ENCODE data around the gene RYR3. TPM values are rescaled to one million over a fixed set of nuclear protein-coding genes. Genes with fewer than 3 reads are reported as not detected.

The RYR3 gene
- total RNA-seq, 2 donors from 2014 or later = 9.9 to 40.1 TPM

DNA sequence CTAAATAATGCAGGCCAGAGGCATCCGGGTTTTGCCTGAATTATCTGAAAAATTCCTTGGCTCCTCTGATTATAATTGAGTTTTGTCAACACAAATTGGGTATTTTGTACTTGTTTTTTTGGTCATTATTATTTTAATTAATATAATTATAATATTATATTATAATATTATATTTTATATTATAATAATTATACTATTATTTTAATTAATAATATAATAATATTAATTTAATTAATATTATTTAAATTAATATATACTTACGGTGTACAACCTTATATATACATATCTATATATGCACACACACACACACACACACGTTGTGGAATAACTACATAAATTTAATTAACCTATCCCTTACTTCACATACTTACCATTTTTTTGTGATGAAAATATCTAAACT, 73.5 kb downstream of the RYR3 start:
- no peak for DNase-seq (ENCODE audit: low spot score)
- H3K9me3 ChIP-seq = no peaks in the 10 kb centered on the region
- TF ChIP-seq, protein P1, sequence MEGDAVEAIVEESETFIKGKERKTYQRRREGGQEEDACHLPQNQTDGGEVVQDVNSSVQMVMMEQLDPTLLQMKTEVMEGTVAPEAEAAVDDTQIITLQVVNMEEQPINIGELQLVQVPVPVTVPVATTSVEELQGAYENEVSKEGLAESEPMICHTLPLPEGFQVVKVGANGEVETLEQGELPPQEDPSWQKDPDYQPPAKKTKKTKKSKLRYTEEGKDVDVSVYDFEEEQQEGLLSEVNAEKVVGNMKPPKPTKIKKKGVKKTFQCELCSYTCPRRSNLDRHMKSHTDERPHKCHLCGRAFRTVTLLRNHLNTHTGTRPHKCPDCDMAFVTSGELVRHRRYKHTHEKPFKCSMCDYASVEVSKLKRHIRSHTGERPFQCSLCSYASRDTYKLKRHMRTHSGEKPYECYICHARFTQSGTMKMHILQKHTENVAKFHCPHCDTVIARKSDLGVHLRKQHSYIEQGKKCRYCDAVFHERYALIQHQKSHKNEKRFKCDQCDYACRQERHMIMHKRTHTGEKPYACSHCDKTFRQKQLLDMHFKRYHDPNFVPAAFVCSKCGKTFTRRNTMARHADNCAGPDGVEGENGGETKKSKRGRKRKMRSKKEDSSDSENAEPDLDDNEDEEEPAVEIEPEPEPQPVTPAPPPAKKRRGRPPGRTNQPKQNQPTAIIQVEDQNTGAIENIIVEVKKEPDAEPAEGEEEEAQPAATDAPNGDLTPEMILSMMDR (IDR thresholded peaks at IDR 0.05) = no peak
- H3K36me3 ChIP-seq = no peaks in the 10 kb centered on the region
- no peaks in the 10 kb centered on the region for H3K27me3 ChIP-seq (replicated peaks; ENCODE audit: insufficient read depth)
- no peak overlapping the region for H3K27ac ChIP-seq
- ATAC-seq (ENCODE audit: insufficient number of reproducible peaks, low FRiP score, low read depth) = no peak
- no peaks in the 10 kb centered on the region for H3K4me1 ChIP-seq (ENCODE audit: control insufficient read depth in 1 of 2, low read depth in 2 of 2)
- H3K4me3 ChIP-seq = no peak overlapping the region

DNA sequence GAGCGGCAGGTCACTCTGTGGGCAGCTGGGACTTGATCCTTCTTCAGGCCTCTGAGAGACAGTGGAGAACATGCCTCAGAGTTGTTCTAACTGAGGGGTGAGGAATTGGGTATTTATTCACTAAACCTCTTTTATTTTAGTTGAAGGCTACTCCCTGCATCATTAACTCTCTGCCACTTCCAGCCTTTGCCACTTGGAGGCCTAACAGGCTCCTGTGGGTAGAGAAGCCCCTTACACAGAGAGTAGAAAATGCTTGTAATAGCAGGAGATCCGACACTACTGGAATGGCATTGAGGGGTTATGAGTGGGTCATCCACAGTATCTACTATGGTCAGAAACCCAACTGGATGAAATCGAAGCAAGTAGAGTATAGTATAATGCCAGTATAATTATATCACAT, 81.7 kb downstream of the RYR3 start:
- no peak for DNase-seq (ENCODE audit: low spot score)

DNA sequence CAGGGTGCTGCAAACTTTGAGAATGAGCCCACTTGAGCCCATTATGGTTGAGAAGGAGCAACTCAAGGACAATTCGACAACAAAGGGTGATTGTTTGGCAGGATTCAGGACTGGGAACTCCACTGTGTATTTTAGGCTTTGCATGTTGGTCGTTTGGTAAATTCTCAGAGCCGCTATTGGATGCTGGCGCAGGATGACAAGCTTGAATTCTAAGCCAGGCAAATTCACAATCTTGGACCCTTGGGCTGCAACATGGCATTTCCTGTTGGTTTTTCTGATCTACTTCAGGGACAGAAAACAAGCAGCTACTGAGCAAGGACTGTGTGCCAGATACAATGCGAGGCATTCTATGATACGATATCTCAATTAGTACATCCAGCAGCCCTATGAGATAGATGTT, 82.8 kb downstream of the RYR3 start:
- DNase-seq (ENCODE audit: low spot score) (no peak), ATAC-seq (ENCODE audit: insufficient number of reproducible peaks, low FRiP score, low read depth) (no peak)
- Histone ChIP-seq H3K9me3 (no peaks in the 10 kb centered on the region), H3K27me3 (replicated peaks; ENCODE audit: insufficient read depth) (no peaks in the 10 kb centered on the region), H3K36me3 (no peaks in the 10 kb centered on the region), H3K4me1 (ENCODE audit: control insufficient read depth in 1 of 2, low read depth in 2 of 2) (no peaks in the 10 kb centered on the region), H3K4me3 (no peak overlapping the region), H3K27ac (no peak overlapping the region)
- TF ChIP-seq, protein P1 (IDR thresholded peaks at IDR 0.05) = no peak

More for the DNA sequence above, 81.7 kb downstream of the RYR3 start:
- Histone ChIP-seq H3K27ac (no peak overlapping the region), H3K4me1 (ENCODE audit: control insufficient read depth in 1 of 2, low read depth in 2 of 2) (no peaks in the 10 kb centered on the region), H3K9me3 (no peaks in the 10 kb centered on the region), H3K27me3 (replicated peaks; ENCODE audit: insufficient read depth) (no peaks in the 10 kb centered on the region), H3K36me3 (no peaks in the 10 kb centered on the region), H3K4me3 (no peak overlapping the region)
- ATAC-seq (ENCODE audit: insufficient number of reproducible peaks, low FRiP score, low read depth) = no peak
- TF ChIP-seq, protein P1 (IDR thresholded peaks at IDR 0.05) = no peak

DNA sequence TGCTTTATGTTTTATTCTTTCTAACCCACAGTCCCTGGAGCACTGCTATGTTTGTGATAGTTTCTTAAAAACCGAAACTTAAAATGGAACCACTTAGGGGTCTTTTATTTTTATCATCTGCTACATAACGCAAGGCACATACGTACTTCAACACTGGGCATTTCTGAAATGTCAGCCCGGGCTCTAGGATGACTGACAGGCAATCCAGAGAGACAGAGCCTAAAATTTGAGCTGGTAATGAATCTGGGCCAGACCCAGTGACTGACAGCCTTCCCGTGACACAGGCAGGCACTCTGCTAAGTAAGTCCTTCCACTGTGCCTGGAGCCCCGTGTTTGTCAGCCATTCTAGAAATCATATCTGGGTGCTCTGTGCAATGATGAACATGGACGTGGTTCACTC, 84.6 kb downstream of the RYR3 start:
- TF ChIP-seq, protein P1 (IDR thresholded peaks at IDR 0.05) = no peak
- Histone ChIP-seq H3K27ac (no peak overlapping the region), H3K36me3 (no peaks in the 10 kb centered on the region), H3K4me3 (no peak overlapping the region), H3K4me1 (ENCODE audit: control insufficient read depth in 1 of 2, low read depth in 2 of 2) (no peaks in the 10 kb centered on the region), H3K27me3 (replicated peaks; ENCODE audit: insufficient read depth) (no peaks in the 10 kb centered on the region), H3K9me3 (no peaks in the 10 kb centered on the region)
- ATAC-seq (ENCODE audit: insufficient number of reproducible peaks, low FRiP score, low read depth) (no peak), DNase-seq (ENCODE audit: low spot score) (no peak)

DNA sequence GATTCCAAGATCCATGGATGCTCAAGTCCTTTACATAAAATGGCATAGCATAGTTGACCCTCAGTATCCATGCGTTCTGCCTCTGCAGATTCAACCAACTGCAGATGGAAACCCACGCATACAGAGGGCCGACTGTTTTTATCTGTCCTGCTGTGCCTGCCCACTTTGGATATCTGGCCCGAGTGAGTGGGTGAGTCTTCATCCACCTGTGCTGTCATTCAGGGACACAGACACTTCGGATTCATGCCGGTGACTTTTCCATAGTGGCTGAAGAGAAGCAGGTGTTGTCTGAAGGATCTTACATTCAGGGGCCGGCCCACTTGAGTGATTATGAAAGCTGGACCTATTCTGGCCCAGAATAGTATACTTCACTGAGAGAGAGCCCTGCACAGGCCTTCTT, 85.1 kb downstream of the RYR3 start:
- Histone ChIP-seq H3K27me3 (replicated peaks; ENCODE audit: insufficient read depth) (no peaks in the 10 kb centered on the region), H3K9me3 (no peaks in the 10 kb centered on the region), H3K4me3 (no peak overlapping the region), H3K27ac (no peak overlapping the region), H3K36me3 (no peaks in the 10 kb centered on the region), H3K4me1 (ENCODE audit: control insufficient read depth in 1 of 2, low read depth in 2 of 2) (no peaks in the 10 kb centered on the region)
- TF ChIP-seq, protein P1 (IDR thresholded peaks at IDR 0.05) = no peak
- no peak for ATAC-seq (ENCODE audit: insufficient number of reproducible peaks, low FRiP score, low read depth)
- no peak for DNase-seq (ENCODE audit: low spot score)

Data from thoracic aorta (tissue), 2 donors.